GM10847 (cell line): ENCODE measurements around the gene GRPEL1.
A peak's percentile ranks its signal among the peaks of the same experiment; 100 is the strongest.

Experiments used
- POLR2A ChIP-seq: IDR thresholded peaks from 2 replicates; pipeline ENCODE4 v1.6.1; 2011; ENCODE audit not compliant: insufficient read length; ENCODE audit errors: extremely low read depth

GRPEL1 gene

GRCh38 chr4:7067452-7068278, at the start of gene GRPEL1:
Gene GRPEL1, minus strand, starts transcription at chr4:7068064. Its CDS starts 32 bp downstream, at chr4:7068032.
- peak; percentile 79 for TF ChIP-seq POLR2A

GRCh38 chr4:7116705-7117104, 48.8 kb upstream of the GRPEL1 start:
- TF ChIP-seq POLR2A = no peak

GRCh38 chr4:7115557-7116340, 47.9 kb upstream of the GRPEL1 start:
- TF ChIP-seq POLR2A = no peak

- TF ChIP-seq POLR2A = no peak
Observed at GRCh38 chr4:7112656-7113055, 44.8 kb upstream of the GRPEL1 start.

- no peak for TF ChIP-seq POLR2A
Observed at GRCh38 chr4:7111441-7111840, 43.6 kb upstream of the GRPEL1 start.

- no peak for TF ChIP-seq POLR2A
Observed at GRCh38 chr4:7110546-7110945, 42.7 kb upstream of the GRPEL1 start.

- TF ChIP-seq POLR2A = no peak
Observed at GRCh38 chr4:7109169-7109568, 41.3 kb upstream of the GRPEL1 start.

GRCh38 chr4:7108660-7109059, 40.8 kb upstream of the GRPEL1 start:
- TF ChIP-seq POLR2A = no peak

GRCh38 chr4:7108046-7108625, 40.3 kb upstream of the GRPEL1 start:
- no peak for TF ChIP-seq POLR2A

- TF ChIP-seq POLR2A = no peak
Observed at GRCh38 chr4:7107166-7107905, 39.5 kb upstream of the GRPEL1 start.

- TF ChIP-seq POLR2A = no peak
Observed at GRCh38 chr4:7105276-7105675, 37.4 kb upstream of the GRPEL1 start.

- no peak for TF ChIP-seq POLR2A
Observed at GRCh38 chr4:7104366-7105031, 36.6 kb upstream of the GRPEL1 start.

GRCh38 chr4:7103607-7104365, 35.9 kb upstream of the GRPEL1 start:
- TF ChIP-seq POLR2A = no peak

GRCh38 chr4:7103031-7103606, 35.3 kb upstream of the GRPEL1 start:
- TF ChIP-seq POLR2A = peak; percentile 29
